Sigmoid colon (tissue), 4 donors: ENCODE results near the gene MNT.

Source experiments
- POLR2A ChIP-seq, 2 donors: fragments of 450-650 bp; IDR thresholded peaks; one replicate each; pipeline ENCODE4 v1.6.1; 2016; ENCODE audit warnings: antibody characterized with exemption in 2 of 2, mild to moderate bottlenecking in 2 of 2, moderate library complexity in 2 of 2
- POLR2AphosphoS5 ChIP-seq, 4 donors: sonication (generic); formaldehyde crosslinking; IDR thresholded peaks; one replicate each; pipeline ENCODE4 v1.6.1; 2017; ENCODE audit warnings: antibody characterized with exemption in 4 of 4
- TF ChIP-seq, protein P1 (sequence below), 4 experiments: fragments of 450-650 bp in 3 of 4; fragments of 200-600 bp in 1 of 4; IDR thresholded peaks; one replicate each; pipeline ENCODE4 v1.5.1; 2016 to 2019; ENCODE audit warnings: antibody characterized with exemption in 4 of 4, mild to moderate bottlenecking in 3 of 4, moderate library complexity in 2 of 4

- TF ChIP-seq, protein P1, sequence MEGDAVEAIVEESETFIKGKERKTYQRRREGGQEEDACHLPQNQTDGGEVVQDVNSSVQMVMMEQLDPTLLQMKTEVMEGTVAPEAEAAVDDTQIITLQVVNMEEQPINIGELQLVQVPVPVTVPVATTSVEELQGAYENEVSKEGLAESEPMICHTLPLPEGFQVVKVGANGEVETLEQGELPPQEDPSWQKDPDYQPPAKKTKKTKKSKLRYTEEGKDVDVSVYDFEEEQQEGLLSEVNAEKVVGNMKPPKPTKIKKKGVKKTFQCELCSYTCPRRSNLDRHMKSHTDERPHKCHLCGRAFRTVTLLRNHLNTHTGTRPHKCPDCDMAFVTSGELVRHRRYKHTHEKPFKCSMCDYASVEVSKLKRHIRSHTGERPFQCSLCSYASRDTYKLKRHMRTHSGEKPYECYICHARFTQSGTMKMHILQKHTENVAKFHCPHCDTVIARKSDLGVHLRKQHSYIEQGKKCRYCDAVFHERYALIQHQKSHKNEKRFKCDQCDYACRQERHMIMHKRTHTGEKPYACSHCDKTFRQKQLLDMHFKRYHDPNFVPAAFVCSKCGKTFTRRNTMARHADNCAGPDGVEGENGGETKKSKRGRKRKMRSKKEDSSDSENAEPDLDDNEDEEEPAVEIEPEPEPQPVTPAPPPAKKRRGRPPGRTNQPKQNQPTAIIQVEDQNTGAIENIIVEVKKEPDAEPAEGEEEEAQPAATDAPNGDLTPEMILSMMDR (IDR thresholded peaks at IDR 0.05), result no peak
- no peak for TF ChIP-seq POLR2A (IDR thresholded peaks at IDR 0.05)
- TF ChIP-seq POLR2AphosphoS5 (IDR thresholded peaks at IDR 0.05), result no peak
These were observed 24.8 kb downstream of the MNT start for GRCh38 chr17:2376107-2376506.
